Stimulated activated CD8-positive, alpha-beta memory T cell treated with anti-CD3 and anti-CD28 coated beads, Interleukin-7, amount 100 ng/mL, for 24 hours (primary cell): ENCODE measurements around the gene ZNF335.

ENCODE experiments used
- DNase-seq: peaks from one replicate; pipeline ENCODE4 v3.0.0-alpha.2; 2020; ENCODE audit warnings: low read depth

The ZNF335 gene, protein sequence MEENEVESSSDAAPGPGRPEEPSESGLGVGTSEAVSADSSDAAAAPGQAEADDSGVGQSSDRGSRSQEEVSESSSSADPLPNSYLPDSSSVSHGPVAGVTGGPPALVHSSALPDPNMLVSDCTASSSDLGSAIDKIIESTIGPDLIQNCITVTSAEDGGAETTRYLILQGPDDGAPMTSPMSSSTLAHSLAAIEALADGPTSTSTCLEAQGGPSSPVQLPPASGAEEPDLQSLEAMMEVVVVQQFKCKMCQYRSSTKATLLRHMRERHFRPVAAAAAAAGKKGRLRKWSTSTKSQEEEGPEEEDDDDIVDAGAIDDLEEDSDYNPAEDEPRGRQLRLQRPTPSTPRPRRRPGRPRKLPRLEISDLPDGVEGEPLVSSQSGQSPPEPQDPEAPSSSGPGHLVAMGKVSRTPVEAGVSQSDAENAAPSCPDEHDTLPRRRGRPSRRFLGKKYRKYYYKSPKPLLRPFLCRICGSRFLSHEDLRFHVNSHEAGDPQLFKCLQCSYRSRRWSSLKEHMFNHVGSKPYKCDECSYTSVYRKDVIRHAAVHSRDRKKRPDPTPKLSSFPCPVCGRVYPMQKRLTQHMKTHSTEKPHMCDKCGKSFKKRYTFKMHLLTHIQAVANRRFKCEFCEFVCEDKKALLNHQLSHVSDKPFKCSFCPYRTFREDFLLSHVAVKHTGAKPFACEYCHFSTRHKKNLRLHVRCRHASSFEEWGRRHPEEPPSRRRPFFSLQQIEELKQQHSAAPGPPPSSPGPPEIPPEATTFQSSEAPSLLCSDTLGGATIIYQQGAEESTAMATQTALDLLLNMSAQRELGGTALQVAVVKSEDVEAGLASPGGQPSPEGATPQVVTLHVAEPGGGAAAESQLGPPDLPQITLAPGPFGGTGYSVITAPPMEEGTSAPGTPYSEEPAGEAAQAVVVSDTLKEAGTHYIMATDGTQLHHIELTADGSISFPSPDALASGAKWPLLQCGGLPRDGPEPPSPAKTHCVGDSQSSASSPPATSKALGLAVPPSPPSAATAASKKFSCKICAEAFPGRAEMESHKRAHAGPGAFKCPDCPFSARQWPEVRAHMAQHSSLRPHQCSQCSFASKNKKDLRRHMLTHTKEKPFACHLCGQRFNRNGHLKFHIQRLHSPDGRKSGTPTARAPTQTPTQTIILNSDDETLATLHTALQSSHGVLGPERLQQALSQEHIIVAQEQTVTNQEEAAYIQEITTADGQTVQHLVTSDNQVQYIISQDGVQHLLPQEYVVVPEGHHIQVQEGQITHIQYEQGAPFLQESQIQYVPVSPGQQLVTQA (N-terminal part only)

GRCh38 chr20:45971675-45972499 is at the start of gene ZNF335:
ZNF335 (minus strand) TSS chr20:45972203; CDS start chr20:45971410, 793 bp downstream.
- peak; percentile 89 for DNase-seq

- no peak for DNase-seq
These were observed 48.6 kb upstream of the ZNF335 start for GRCh38 chr20:46020555-46020954.

- DNase-seq = no peak
These were observed 46.6 kb upstream of the ZNF335 start for GRCh38 chr20:46018611-46019010.

DNA sequence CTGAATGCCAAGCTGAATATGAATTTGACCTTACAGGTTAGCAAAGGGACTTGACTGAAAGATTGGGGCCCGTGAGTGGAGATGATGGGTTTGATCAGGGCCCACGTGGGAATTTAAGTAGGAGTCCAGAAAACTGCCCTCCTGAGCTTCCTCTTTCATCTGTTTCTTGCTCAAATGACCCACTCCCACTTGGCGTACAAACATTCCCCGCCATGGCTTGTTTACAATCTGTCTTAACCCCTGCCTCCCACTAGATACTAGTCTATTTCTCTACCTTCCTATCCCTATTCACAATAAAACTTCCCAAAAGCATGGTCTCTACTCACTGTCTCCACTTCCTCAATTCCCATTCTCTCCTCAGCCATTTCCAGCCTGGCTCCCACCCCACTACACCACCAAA is 46.1 kb upstream of the ZNF335 start:
- DNase-seq = no peak

- DNase-seq = no peak
These were observed 45.3 kb upstream of the ZNF335 start for GRCh38 chr20:46017272-46017671.

DNA sequence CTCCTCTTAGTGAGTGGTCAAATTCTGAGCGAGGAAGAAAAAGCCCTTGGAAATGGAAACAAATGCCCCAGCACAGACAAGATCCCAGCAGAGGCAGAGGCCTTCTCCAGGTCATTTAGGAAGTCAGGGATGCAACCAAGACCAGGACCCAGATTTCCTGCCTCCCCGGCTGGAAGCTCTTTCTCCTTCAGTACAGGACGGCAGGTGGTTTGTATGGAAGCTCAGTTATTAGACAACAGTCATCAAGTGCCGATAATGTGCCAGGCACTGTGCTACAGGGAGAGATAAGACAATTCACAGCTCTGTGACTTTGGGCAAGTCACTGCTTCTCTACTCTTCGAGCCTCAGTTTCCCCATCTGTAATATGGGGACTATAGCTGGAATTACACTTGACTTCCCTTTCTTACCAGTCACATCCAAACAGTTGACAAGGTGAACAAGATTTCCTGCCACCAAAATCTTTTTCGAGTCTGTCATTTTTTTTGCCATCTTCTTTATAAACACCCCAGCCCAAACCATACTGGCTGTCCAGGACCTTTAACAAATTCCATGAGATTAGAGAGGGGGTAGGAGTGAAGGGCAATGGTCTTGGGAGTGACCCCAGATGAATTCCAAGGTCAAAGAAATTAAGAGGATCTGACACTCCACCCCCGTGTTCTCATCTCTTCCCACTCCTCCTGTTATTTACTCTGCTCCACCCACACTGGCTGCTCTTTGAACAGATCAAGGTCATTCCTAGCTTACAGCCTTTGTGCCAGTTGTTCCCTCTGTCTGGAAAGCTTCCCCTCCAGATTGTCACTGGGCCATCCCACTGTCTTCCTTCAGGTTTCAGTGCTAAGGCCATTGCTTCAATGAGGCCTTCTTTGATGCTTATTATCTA is 42.8 kb upstream of the ZNF335 start:
- no peak for DNase-seq

GRCh38 chr20:46013829-46014516 is 42.0 kb upstream of the ZNF335 start:
- DNase-seq = peak; percentile 46

GRCh38 chr20:46013322-46013828 is 41.4 kb upstream of the ZNF335 start:
- DNase-seq = no peak

DNA sequence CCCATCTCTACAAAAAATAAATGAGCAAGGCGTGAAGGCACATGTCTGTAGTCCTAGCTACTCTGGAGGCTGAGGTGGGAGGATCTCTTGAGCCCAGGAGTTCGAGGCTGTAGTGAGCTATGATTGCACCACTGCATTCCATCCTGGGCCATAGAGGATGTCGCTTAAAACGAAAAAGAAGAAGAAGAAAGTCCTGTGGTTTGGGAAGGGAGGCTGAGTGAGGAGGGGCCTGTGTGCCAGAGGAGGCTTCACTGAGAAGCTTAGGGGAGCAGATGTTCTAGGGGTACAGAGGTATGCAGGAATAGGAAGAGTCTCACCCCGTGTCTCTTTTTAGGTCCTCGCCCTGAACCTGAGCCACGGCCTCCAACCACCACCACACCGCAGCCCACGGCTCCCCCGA is 40.9 kb upstream of the ZNF335 start:
- DNase-seq = no peak

- no peak for DNase-seq
These were observed 39.9 kb upstream of the ZNF335 start for GRCh38 chr20:46011631-46012482.

- DNase-seq = no peak
These were observed 38.7 kb upstream of the ZNF335 start for GRCh38 chr20:46010491-46011391.

DNA sequence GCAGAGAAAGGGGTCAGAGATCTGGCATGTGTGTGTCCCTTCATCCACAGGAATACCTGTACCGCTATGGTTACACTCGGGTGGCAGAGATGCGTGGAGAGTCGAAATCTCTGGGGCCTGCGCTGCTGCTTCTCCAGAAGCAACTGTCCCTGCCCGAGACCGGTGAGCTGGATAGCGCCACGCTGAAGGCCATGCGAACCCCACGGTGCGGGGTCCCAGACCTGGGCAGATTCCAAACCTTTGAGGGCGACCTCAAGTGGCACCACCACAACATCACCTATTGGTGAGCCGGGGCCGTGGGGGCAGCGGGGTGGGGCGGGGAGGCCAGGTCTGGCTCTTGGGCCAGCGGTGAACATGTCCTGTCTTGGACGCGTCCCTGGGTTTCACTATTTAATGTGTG is 37.8 kb upstream of the ZNF335 start:
- no peak for DNase-seq

- no peak for DNase-seq
These were observed 35.7 kb upstream of the ZNF335 start for GRCh38 chr20:46007671-46008070.

DNA sequence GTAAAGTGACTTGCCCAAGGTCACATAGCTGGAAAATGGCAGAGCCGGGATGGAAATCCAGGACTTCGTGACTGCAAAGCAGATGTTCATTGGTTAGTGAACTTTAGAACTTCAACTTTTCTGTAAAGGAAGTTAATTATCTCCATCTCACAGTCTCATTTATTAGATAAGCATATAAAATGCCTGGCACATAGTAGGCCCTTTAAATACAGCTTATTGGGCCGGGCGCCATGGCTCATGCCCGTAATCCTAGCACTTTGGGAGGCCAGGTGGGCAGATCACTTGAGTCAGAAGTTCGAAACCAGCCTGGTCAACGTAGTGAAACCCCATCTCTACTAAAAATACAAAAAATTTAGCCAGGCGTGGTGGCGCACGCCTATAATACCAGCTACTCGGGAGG is 35.0 kb upstream of the ZNF335 start:
- no peak for DNase-seq

DNA sequence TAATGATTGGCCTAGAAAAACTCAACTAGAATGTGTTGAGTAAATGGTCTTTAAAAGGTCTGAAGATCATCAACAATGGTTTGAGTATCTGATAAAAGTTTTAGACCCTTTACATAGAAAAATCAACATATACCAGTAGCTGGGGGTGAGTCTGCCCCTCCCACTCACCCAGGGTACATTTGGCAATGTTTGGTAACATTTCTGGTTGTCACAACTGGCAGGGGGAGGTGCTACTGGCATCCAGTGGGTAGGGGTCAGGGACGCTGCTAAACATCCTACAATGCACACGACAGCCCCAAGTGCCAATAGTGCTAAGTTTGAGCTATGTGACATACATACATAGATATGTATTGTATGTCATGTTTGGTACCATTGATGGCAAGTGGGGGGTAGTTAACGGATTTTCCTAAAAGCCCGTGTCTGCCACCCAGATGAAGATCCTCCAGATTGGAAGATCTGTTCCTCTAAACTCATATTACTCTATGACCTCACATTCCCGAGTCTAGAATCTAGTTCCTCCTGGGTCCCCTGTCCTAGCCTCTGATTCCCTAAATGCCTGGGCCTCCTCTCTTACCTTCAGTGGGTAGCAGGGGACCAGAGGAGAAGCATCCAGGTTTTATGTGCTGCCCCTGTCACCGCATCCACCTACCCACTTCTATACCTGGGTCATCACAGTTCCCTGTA is 34.2 kb upstream of the ZNF335 start:
- no peak for DNase-seq

- DNase-seq = no peak
These were observed 33.0 kb upstream of the ZNF335 start for GRCh38 chr20:46004889-46005473.
